ENCODE measurements around the gene BOLA1. TPM values are rescaled to one million over a fixed set of nuclear protein-coding genes. Genes with fewer than 3 reads are reported as not detected.

BOLA1 gene
- total RNA-seq, 2 donors from 2014 or later: 10.7 to 11.4 TPM

Other genes starting within 250 kb of the BOLA1 start
- gene FCGR1A, start 116.9 kb upstream of the BOLA1 start, total RNA-seq: 10 to 100 TPM in 1 of 2 donors, 1 to 10 TPM in 1; 5.6 to 11.2 TPM
- 1 to 10 TPM; 7.5 TPM for gene SV2A, start 18.3 kb downstream of the BOLA1 start, total RNA-seq
- 10 to 100 TPM; 37.2 to 38.0 TPM for gene SF3B4, start 28.2 kb downstream of the BOLA1 start, total RNA-seq
- 10 to 100 TPM; 18.4 to 23.7 TPM for gene MTMR11, start 37.3 kb downstream of the BOLA1 start, total RNA-seq
- gene OTUD7B, start 111.2 kb downstream of the BOLA1 start, total RNA-seq: 10 to 100 TPM; 20.9 to 38.3 TPM
- gene VPS45, start 168.2 kb downstream of the BOLA1 start, total RNA-seq: 10 to 100 TPM; 42.1 to 44.1 TPM